Embryonic facial prominence (tissue), 1 donor: ENCODE results near the gene RPS6KB2.

Source experiments
- DNase-seq: peaks from one replicate; pipeline ENCODE4 v3.0.0-alpha.2; 2016; ENCODE audit errors: extremely low spot score

Gene RPS6KB2

GRCh38 chr11:67429038-67429668 lies 859 bp downstream of the RPS6KB2 start:
- no peak for DNase-seq

- DNase-seq = no peak
Measured at GRCh38 chr11:67429722-67430121, 1.4 kb downstream of the RPS6KB2 start.

- no peak for DNase-seq
Measured at GRCh38 chr11:67431346-67432249, 3.3 kb downstream of the RPS6KB2 start.

GRCh38 chr11:67432655-67433349 lies 4.5 kb downstream of the RPS6KB2 start:
- DNase-seq = no peak

GRCh38 chr11:67433536-67434394 lies 5.5 kb downstream of the RPS6KB2 start:
- DNase-seq = no peak

- no peak for DNase-seq
Measured at GRCh38 chr11:67434395-67434881, 6.1 kb downstream of the RPS6KB2 start.

- no peak for DNase-seq
Measured at GRCh38 chr11:67435031-67435726, 6.9 kb downstream of the RPS6KB2 start.

- DNase-seq = no peak
Measured at GRCh38 chr11:67435727-67436458, 7.6 kb downstream of the RPS6KB2 start.

- DNase-seq = no peak
Measured at GRCh38 chr11:67436459-67437081, 8.3 kb downstream of the RPS6KB2 start.

GRCh38 chr11:67437082-67437808 lies 9.0 kb downstream of the RPS6KB2 start, which contains the start of gene PTPRCAP:
Gene PTPRCAP (minus strand): TSS chr11:67437682. CDS start chr11:67437619, 63 bp downstream.
- DNase-seq = no peak

GRCh38 chr11:67437809-67438157 lies 9.5 kb downstream of the RPS6KB2 start:
- DNase-seq = no peak

GRCh38 chr11:67438158-67438902 lies 10.0 kb downstream of the RPS6KB2 start:
- DNase-seq = no peak

- no peak for DNase-seq
Measured at GRCh38 chr11:67439321-67440228, 11.3 kb downstream of the RPS6KB2 start.

- no peak for DNase-seq
Measured at GRCh38 chr11:67440229-67441097, 12.2 kb downstream of the RPS6KB2 start.

GRCh38 chr11:67441098-67441563 lies 12.8 kb downstream of the RPS6KB2 start:
- no peak for DNase-seq
